GM21367 (cell line): Measurements from ENCODE around the gene TRIM74.
"Not testable (repeated sequence)": the region's sequence is repeated elsewhere in the genome, so short reads cannot be mapped to it uniquely, and the experiment has no call there.

Experiments
- ATAC-seq: cut with Tn5 transposase; IDR thresholded peaks from one replicate; pipeline ENCODE4 v1.9.1; 2021; ENCODE audit not compliant: unreplicated experiment

TRIM74 gene

GRCh38 chr7:72913750-72914149, 55.5 kb downstream of the TRIM74 start:
- not testable (repeated sequence) for ATAC-seq

DNA sequence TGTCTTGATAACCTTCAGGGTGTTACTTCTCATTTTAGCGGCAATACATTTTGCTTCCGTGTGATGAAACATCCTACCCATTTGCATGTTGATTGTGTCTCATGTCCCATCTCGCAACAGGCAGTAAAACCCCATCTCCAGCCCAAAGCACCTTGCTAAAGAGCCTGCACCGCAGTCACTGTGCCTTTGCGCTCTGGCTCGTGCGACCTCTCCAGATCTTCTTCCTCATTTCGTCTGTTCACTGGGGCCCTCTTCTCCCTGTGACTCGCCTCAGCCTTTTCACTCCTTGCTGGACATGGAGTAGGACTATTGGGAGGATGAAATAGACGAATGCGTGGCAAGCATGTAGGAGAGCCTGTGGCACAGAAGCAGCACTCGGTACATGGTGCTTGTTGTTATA, 57.9 kb downstream of the TRIM74 start:
- not testable (repeated sequence) for ATAC-seq
